HepG2 (cell line): Measurements from ENCODE around the gene TBC1D5. TPM values are rescaled to one million over a fixed set of nuclear protein-coding genes. Genes with fewer than 3 reads are reported as not detected.

Experiments
- GFI1 ChIP-seq: sonication (generic); formaldehyde crosslinking; IDR thresholded peaks from 2 replicates; pipeline ENCODE4 v1.5.0; 2020; ENCODE audit warnings: missing genetic modification reagents, mild to moderate bottlenecking, borderline replicate concordance
- RAD21 ChIP-seq: fragments of 450-650 bp; formaldehyde crosslinking; IDR thresholded peaks from 2 replicates; pipeline ENCODE4 v1.5.0; 2020; ENCODE audit warnings: mild to moderate bottlenecking
- ZFP36L2 ChIP-seq: sonication (generic); formaldehyde crosslinking; IDR thresholded peaks from 2 replicates; pipeline ENCODE4 v1.4.0; 2020; ENCODE audit warnings: missing genetic modification reagents
- polyA plus RNA-seq, 8 experiments: library from polyadenylated mRNA; depleted of rRNA in 3 of 8; stranded (reverse) in 7 of 8; unstranded in 1 of 8; fragments of >200 nt; fragmentation: Illumina TruSeq in 4 of 8; extraction: Trizol in 4 of 8; gene quantifications; 2 replicates each; pipeline versions ENCODE4 v1.2.1 to v1.2.3, GENCODE V29; 2011 to 2016; ENCODE audit warnings: low read depth in 4 of 8, missing spikeins in 1 of 8, mixed read lengths in 1 of 8; ENCODE audit not compliant: insufficient read depth in 1 of 8
- total RNA-seq, 5 experiments: library from RNA; depleted of rRNA; stranded (reverse); fragments of >200 nt; fragmentation: Illumina TruSeq; extraction: Trizol; gene quantifications; 2 replicates each; pipeline ENCODE4 v1.2.3, GENCODE V29; 2016; ENCODE audit warnings: low read depth in 1 of 5
- TF ChIP-seq, protein P1 (sequence below): sonication (generic); formaldehyde crosslinking; IDR thresholded peaks from 2 replicates; pipeline ENCODE4 v1.4.0; 2020; ENCODE audit warnings: missing genetic modification reagents, borderline replicate concordance
- TF ChIP-seq, protein P2 (sequence below), 2 experiments: sonication (generic) in 1 of 2; formaldehyde crosslinking in 1 of 2; IDR thresholded peaks; 2 replicates each; pipeline versions ENCODE4 v1.6.1 to v1.9.0; 2014 to 2022; ENCODE audit warnings: antibody characterized with exemption in 1 of 2, borderline replicate concordance in 1 of 2, inconsistent platforms in 1 of 2, low read depth in 1 of 2, missing genetic modification reagents in 1 of 2
- TF ChIP-seq, protein P3 (sequence below): IDR thresholded peaks from 2 replicates; pipeline ENCODE4 v1.6.1; 2016; ENCODE audit warnings: low read depth, borderline replicate concordance

TBC1D5 gene
- total and polyA plus RNA-seq, 2 of the 13 experiments (the other 11 are each of a cell fraction or from before 2014, with no cell fraction given): 19.2 to 33.3 TPM

DNA sequence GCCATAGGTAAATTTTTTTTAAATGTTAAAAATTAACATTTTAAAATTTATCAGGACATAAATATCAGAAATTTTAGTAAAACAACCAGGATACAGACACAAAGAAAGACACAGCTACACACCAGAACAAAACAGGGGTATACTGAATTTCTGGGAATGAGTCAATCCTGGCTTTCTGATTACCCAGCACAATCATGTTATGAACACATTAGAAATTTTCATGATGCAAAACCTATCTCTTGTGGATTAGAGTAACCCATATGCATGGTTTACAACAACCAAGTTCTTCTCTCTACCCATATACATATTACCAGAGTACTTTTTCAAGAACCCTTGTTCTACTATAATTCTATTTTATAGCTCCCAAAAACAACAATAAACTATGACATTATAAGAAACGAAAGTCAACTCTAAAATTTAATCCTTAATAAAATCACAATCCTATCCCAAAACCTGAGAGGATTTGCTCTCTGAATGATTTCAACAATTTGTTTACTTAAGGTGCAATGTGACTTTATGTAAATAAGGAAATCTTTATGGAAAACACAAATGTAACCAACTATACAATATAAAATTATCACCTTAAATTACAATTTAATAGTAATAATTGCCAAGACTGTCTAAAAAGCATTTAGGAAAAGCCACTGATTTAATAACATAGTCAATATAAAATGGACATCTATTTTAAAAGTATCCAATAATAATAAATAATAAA lies 184.5 kb downstream of the TBC1D5 start (continued):
- TF ChIP-seq, protein P1, sequence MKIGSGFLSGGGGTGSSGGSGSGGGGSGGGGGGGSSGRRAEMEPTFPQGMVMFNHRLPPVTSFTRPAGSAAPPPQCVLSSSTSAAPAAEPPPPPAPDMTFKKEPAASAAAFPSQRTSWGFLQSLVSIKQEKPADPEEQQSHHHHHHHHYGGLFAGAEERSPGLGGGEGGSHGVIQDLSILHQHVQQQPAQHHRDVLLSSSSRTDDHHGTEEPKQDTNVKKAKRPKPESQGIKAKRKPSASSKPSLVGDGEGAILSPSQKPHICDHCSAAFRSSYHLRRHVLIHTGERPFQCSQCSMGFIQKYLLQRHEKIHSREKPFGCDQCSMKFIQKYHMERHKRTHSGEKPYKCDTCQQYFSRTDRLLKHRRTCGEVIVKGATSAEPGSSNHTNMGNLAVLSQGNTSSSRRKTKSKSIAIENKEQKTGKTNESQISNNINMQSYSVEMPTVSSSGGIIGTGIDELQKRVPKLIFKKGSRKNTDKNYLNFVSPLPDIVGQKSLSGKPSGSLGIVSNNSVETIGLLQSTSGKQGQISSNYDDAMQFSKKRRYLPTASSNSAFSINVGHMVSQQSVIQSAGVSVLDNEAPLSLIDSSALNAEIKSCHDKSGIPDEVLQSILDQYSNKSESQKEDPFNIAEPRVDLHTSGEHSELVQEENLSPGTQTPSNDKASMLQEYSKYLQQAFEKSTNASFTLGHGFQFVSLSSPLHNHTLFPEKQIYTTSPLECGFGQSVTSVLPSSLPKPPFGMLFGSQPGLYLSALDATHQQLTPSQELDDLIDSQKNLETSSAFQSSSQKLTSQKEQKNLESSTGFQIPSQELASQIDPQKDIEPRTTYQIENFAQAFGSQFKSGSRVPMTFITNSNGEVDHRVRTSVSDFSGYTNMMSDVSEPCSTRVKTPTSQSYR (CRISPR knock-in tag): no peak
- TF ChIP-seq, protein P2, sequence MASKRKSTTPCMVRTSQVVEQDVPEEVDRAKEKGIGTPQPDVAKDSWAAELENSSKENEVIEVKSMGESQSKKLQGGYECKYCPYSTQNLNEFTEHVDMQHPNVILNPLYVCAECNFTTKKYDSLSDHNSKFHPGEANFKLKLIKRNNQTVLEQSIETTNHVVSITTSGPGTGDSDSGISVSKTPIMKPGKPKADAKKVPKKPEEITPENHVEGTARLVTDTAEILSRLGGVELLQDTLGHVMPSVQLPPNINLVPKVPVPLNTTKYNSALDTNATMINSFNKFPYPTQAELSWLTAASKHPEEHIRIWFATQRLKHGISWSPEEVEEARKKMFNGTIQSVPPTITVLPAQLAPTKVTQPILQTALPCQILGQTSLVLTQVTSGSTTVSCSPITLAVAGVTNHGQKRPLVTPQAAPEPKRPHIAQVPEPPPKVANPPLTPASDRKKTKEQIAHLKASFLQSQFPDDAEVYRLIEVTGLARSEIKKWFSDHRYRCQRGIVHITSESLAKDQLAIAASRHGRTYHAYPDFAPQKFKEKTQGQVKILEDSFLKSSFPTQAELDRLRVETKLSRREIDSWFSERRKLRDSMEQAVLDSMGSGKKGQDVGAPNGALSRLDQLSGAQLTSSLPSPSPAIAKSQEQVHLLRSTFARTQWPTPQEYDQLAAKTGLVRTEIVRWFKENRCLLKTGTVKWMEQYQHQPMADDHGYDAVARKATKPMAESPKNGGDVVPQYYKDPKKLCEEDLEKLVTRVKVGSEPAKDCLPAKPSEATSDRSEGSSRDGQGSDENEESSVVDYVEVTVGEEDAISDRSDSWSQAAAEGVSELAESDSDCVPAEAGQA (IDR thresholded peaks at IDR 0.05; ENCODE audit: low read depth): no peak
- TF ChIP-seq, protein P2 (CRISPR knock-in tag; IDR thresholded peaks at IDR 0.05; ENCODE audit: borderline replicate concordance): no peak
- TF ChIP-seq ZFP36L2 (CRISPR knock-in tag): no peak
- TF ChIP-seq RAD21: no peak
- TF ChIP-seq GFI1: no peak
- TF ChIP-seq, protein P3, sequence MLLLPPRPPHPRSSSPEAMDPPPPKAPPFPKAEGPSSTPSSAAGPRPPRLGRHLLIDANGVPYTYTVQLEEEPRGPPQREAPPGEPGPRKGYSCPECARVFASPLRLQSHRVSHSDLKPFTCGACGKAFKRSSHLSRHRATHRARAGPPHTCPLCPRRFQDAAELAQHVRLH: no peak
